ENCODE measurements around the gene TTC19. TPM values are rescaled to one million over a fixed set of nuclear protein-coding genes. Genes with fewer than 3 reads are reported as not detected.
A peak's percentile ranks its signal among the peaks of the same experiment; 100 is the strongest.

Gene TTC19
- 7.1 to 14.3 TPM (median 8.3 TPM) in 3 replicates for polyA plus RNA-seq
- 21.4 TPM for polyA plus RNA-seq (2011; ENCODE audit: low read depth)
- polyA plus RNA-seq (2011; cell fraction: cytosol; rRNA removed): 10.2 and 12.3 TPM in 2 replicates
- 23.6 and 25.3 TPM in 2 replicates for polyA plus RNA-seq (2011; cell fraction: nucleus; rRNA removed)
- polyA plus RNA-seq (2012; ENCODE audit: low replicate concordance): 24.5 and 29.2 TPM in 2 replicates
- 3.9 to 16.3 TPM (median 9.0 TPM) in 3 replicates for polyA minus RNA-seq
- polyA minus RNA-seq (2011; cell fraction: cytosol; rRNA and poly(A)+ RNA removed): 13.4 TPM
- polyA minus RNA-seq (2011; cell fraction: nucleus; rRNA and poly(A)+ RNA removed): 25.6 and 29.1 TPM in 2 replicates

GRCh38 chr17:15999141-15999973 is at the start of gene TTC19, which contains the start of gene ZSWIM7:
Gene TTC19 (plus strand): TSS chr17:15999824. CDS start chr17:15999849, 25 bp downstream.
Gene ZSWIM7 (minus strand): TSS chr17:15999704. CDS start chr17:15999594, 110 bp downstream.
- Histone ChIP-seq H4K20me1 (ENCODE audit: control insufficient read depth, extremely low read depth, insufficient read depth, low read length) (peaks cover 9% of the 10 kb centered on the region), H3K4me1 (ENCODE audit: control insufficient read depth, extremely low read depth, insufficient read depth, low read length) (peaks cover 13% of the 10 kb centered on the region), H3K9ac (ENCODE audit: control insufficient read depth, extremely low read depth, insufficient read depth, low read length) (peak within 1 kb of the TSS; percentile 94), H3K9me1 (ENCODE audit: control insufficient read depth, extremely low read depth, insufficient read depth, low read length) (no peaks in the 10 kb centered on the region), H3K27ac (ENCODE audit: control insufficient read depth, insufficient read depth, low read length) (peak within 1 kb of the TSS; percentile 93), H3K4me2 (ENCODE audit: control insufficient read depth, extremely low read depth, insufficient read depth, low read depth, low read length) (peak within 1 kb of the TSS; percentile 93), H2AFZ (ENCODE audit: control insufficient read depth, low read length) (peak within 1 kb of the TSS; percentile 88), H3K27me3 (ENCODE audit: control insufficient read depth, extremely low read depth, insufficient read depth, low read length) (no peaks in the 10 kb centered on the region), H3K4me3 (ENCODE audit: control insufficient read depth in 2 of 3, extremely low read depth in 1 of 3, insufficient read depth in 2 of 3, low read depth in 1 of 3, low read length in 3 of 3) (peak within 1 kb of the TSS; percentile 87 to 96 (median 90)), H3K9me3 (ENCODE audit: control insufficient read depth, low read depth, low read length) (no peaks in the 10 kb centered on the region), H3K79me2 (ENCODE audit: control insufficient read depth, insufficient read depth, low read length) (peaks cover 50% of the 10 kb centered on the region), H3K36me3 (ENCODE audit: control insufficient read depth in 2 of 2, extremely low read depth in 1 of 2, insufficient read depth in 2 of 2, low read length in 2 of 2) (peaks cover 17 to 29% of the 10 kb centered on the region in 2 experiments)
- FAIRE-seq (no peak), DNase-seq (ENCODE audit: low read depth, low spot score) (peak; percentile 55)
- TF ChIP-seq EZH2 (IDR thresholded peaks at IDR 0.05; ENCODE audit: low read length) (no peak), CTCF (optimal IDR thresholded peaks at IDR 0.05 in 1 of 3, IDR thresholded peaks at IDR 0.05 in 1 of 3, conservative IDR thresholded peaks at IDR 0.05 in 1 of 3; ENCODE audit: extremely low read depth in 1 of 3, insufficient read depth in 2 of 3, low read length in 3 of 3) (peak in 1 of 3 experiments; percentile 34)
- dilution Hi-C loops (cut with MboI; ENCODE audit: extremely low pct_ligation_motif_present, low sequenced_read_pairs): no loop called here

GRCh38 chr17:15951368-15952047 is 48.1 kb upstream of the TTC19 start:
- Histone ChIP-seq H3K36me3 (ENCODE audit: control insufficient read depth in 2 of 2, extremely low read depth in 1 of 2, insufficient read depth in 2 of 2, low read length in 2 of 2) (peaks cover 2 to 27% of the 10 kb centered on the region in 2 experiments), H3K79me2 (ENCODE audit: control insufficient read depth, insufficient read depth, low read length) (peaks cover 88% of the 10 kb centered on the region), H3K4me1 (ENCODE audit: control insufficient read depth, extremely low read depth, insufficient read depth, low read length) (peaks cover 57% of the 10 kb centered on the region), H3K9me3 (ENCODE audit: control insufficient read depth, low read depth, low read length) (no peaks in the 10 kb centered on the region), H3K9ac (ENCODE audit: control insufficient read depth, extremely low read depth, insufficient read depth, low read length) (no peak overlapping the region), H4K20me1 (ENCODE audit: control insufficient read depth, extremely low read depth, insufficient read depth, low read length) (no peaks in the 10 kb centered on the region), H2AFZ (ENCODE audit: control insufficient read depth, low read length) (no peak overlapping the region), H3K9me1 (ENCODE audit: control insufficient read depth, extremely low read depth, insufficient read depth, low read length) (no peaks in the 10 kb centered on the region), H3K27ac (ENCODE audit: control insufficient read depth, insufficient read depth, low read length) (no peak overlapping the region), H3K4me2 (ENCODE audit: control insufficient read depth, extremely low read depth, insufficient read depth, low read depth, low read length) (no peak overlapping the region), H3K4me3 (ENCODE audit: control insufficient read depth in 2 of 3, extremely low read depth in 1 of 3, insufficient read depth in 2 of 3, low read depth in 1 of 3, low read length in 3 of 3) (no peak overlapping the region), H3K27me3 (ENCODE audit: control insufficient read depth, extremely low read depth, insufficient read depth, low read length) (no peaks in the 10 kb centered on the region)
- no peak for FAIRE-seq
- TF ChIP-seq CTCF (optimal IDR thresholded peaks at IDR 0.05 in 1 of 3, IDR thresholded peaks at IDR 0.05 in 1 of 3, conservative IDR thresholded peaks at IDR 0.05 in 1 of 3; ENCODE audit: extremely low read depth in 1 of 3, insufficient read depth in 2 of 3, low read length in 3 of 3) (no peak), EZH2 (IDR thresholded peaks at IDR 0.05; ENCODE audit: low read length) (no peak)
- dilution Hi-C loops (cut with MboI; ENCODE audit: extremely low pct_ligation_motif_present, low sequenced_read_pairs): no loop called here
- DNase-seq (ENCODE audit: low read depth, low spot score): no peak
